ENCODE results near the gene GRIN2B.

The GRIN2B gene

GRCh38 chr12:13981296-13981962, at the start of gene GRIN2B:
GRIN2B (minus strand) TSS chr12:13981602; CDS start chr12:13866208, 115,394 bp downstream.
- TF ChIP-seq ZNF274 (IDR thresholded peaks at IDR 0.05; ENCODE audit: low read depth, low read length) = no peak
- H3K4me3 ChIP-seq (ENCODE audit: low read length) = no peak within 1 kb of the TSS

GRCh38 chr12:14026537-14026936, 45.1 kb upstream of the GRIN2B start:
- no peak for TF ChIP-seq ZNF274 (IDR thresholded peaks at IDR 0.05; ENCODE audit: low read depth, low read length)
- no peak overlapping the region for H3K4me3 ChIP-seq (ENCODE audit: low read length)

GRCh38 chr12:14024591-14024990, 43.2 kb upstream of the GRIN2B start:
- no peak overlapping the region for H3K4me3 ChIP-seq (ENCODE audit: low read length)
- no peak for TF ChIP-seq ZNF274 (IDR thresholded peaks at IDR 0.05; ENCODE audit: low read depth, low read length)

- no peak for TF ChIP-seq ZNF274 (IDR thresholded peaks at IDR 0.05; ENCODE audit: low read depth, low read length)
- no peak overlapping the region for H3K4me3 ChIP-seq (ENCODE audit: low read length)
These were observed 36.7 kb upstream of the GRIN2B start for GRCh38 chr12:14018080-14018479.

GRCh38 chr12:14010989-14011388, 29.6 kb upstream of the GRIN2B start:
- no peak overlapping the region for H3K4me3 ChIP-seq (ENCODE audit: low read length)
- no peak for TF ChIP-seq ZNF274 (IDR thresholded peaks at IDR 0.05; ENCODE audit: low read depth, low read length)

GRCh38 chr12:14007639-14008038, 26.2 kb upstream of the GRIN2B start:
- H3K4me3 ChIP-seq (ENCODE audit: low read length) = no peak overlapping the region
- TF ChIP-seq ZNF274 (IDR thresholded peaks at IDR 0.05; ENCODE audit: low read depth, low read length) = no peak

- H3K4me3 ChIP-seq (ENCODE audit: low read length) = no peak overlapping the region
- TF ChIP-seq ZNF274 (IDR thresholded peaks at IDR 0.05; ENCODE audit: low read depth, low read length) = no peak
These were observed 11.2 kb upstream of the GRIN2B start for GRCh38 chr12:13992585-13992984.

GRCh38 chr12:13992106-13992505, 10.7 kb upstream of the GRIN2B start:
- no peak overlapping the region for H3K4me3 ChIP-seq (ENCODE audit: low read length)
- no peak for TF ChIP-seq ZNF274 (IDR thresholded peaks at IDR 0.05; ENCODE audit: low read depth, low read length)

GRCh38 chr12:13986031-13986430, 4.6 kb upstream of the GRIN2B start:
- no peak overlapping the region for H3K4me3 ChIP-seq (ENCODE audit: low read length)
- no peak for TF ChIP-seq ZNF274 (IDR thresholded peaks at IDR 0.05; ENCODE audit: low read depth, low read length)

- H3K4me3 ChIP-seq (ENCODE audit: low read length) = no peak overlapping the region
- TF ChIP-seq ZNF274 (IDR thresholded peaks at IDR 0.05; ENCODE audit: low read depth, low read length) = no peak
These were observed 588 bp upstream of the GRIN2B start for GRCh38 chr12:13981990-13982389.

DNA sequence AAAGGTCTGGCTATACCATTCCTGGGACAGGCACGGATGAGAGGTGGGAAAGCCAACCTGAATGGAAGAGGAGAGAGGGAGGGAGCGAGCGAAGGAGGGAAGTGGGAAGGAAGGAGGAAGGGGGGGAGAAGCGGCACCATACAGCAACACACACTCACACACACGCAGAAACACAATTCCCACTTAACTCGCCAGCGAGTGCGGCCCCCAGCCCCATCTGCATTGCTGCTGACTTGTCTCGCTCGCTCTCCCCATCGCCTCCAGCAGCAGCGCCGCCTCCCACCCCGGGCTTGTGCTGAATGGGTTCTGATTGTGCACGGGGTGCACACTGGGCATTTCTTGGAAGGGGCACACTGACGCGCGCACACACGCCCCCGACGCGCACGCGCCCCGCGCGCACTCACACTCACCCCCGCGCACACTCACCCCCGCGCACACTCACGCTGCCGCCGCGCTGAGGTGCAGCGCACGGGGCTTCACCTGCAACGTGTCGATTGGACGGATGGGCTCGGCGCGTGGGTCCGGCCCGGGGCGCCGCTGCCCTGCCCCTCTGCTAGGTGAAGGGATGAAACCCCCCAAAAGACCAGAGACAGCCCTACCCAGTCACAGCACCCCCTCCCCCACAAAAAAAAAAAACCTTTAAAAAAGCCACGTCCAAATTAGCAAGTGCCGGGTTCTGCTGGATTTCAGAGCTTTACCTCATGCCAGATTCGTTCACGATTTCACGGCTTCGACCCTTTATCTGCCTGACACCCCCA, 685 bp downstream of the GRIN2B start:
- no peak for TF ChIP-seq ZNF274 (IDR thresholded peaks at IDR 0.05; ENCODE audit: low read depth, low read length)
- H3K4me3 ChIP-seq (ENCODE audit: low read length) = no peak overlapping the region

DNA sequence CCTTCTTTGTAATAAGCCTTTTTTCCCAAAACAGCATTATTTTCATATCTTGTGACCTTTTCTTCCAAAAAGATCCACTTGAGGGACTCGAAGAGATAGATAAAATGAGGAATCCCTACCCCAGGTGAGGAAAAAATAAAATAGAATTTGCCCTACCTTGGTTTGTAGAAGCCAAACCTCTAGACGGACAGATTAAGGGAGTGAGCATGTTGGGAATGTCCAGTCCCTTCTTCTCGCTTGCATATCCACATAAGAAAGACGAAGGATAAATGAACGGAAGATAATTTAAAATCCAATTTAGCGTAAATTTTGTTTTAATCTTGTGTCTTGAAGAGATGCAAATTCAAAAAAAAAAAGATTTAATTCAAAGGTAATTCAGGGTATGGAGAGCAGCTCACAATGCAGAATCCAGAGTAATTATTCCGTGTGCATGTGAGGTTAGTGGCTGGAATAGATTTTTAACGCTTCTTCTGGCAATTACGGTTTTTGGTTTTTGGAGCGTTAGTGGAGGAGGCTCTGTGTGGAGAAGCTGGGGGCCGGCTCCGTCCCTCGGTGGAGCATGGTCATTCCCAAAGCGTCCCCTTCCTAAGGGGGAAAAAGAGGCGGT, 1.5 kb downstream of the GRIN2B start:
- no peak overlapping the region for H3K4me3 ChIP-seq (ENCODE audit: low read length)
- TF ChIP-seq ZNF274 (IDR thresholded peaks at IDR 0.05; ENCODE audit: low read depth, low read length) = no peak

- no peak overlapping the region for H3K4me3 ChIP-seq (ENCODE audit: low read length)
- no peak for TF ChIP-seq ZNF274 (IDR thresholded peaks at IDR 0.05; ENCODE audit: low read depth, low read length)
These were observed 2.5 kb downstream of the GRIN2B start for GRCh38 chr12:13978876-13979275.

GRCh38 chr12:13976880-13977279, 4.5 kb downstream of the GRIN2B start:
- no peak overlapping the region for H3K4me3 ChIP-seq (ENCODE audit: low read length)
- TF ChIP-seq ZNF274 (IDR thresholded peaks at IDR 0.05; ENCODE audit: low read depth, low read length) = no peak

DNA sequence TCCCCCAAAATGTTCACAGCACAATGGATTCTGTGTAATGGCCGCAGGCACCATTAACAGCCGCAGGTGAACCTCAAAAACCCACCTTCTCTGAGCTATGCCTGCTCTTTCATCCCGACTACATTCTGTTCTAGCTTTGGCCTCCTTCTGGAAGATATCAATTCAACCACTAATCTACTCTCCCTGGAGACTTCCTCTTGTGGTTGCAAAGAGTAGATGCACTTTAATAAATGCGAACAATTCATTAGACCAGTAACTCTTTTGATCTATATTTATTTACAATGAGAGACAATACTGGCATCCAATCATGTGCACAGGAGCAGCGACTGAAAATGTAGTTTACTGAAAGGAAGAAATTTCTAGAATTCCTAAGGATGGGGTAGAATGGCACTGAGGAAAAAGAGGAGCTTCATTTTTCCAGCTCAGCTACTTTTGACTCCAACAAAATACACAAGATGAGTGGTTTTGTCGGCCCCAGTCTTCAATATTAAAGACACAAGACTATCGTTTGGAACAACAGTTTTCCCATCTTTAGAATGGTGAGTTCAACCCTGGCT, 5.3 kb downstream of the GRIN2B start:
- H3K4me3 ChIP-seq (ENCODE audit: low read length) = no peak overlapping the region
- TF ChIP-seq ZNF274 (IDR thresholded peaks at IDR 0.05; ENCODE audit: low read depth, low read length) = no peak

Measured in GM08714 (cell line).